Transverse colon (tissue), 4 donors: ENCODE results near the gene C15orf62. TPM values are rescaled to one million over a fixed set of nuclear protein-coding genes. Genes with fewer than 3 reads are reported as not detected.

ENCODE experiments used
- DNase-seq: peaks from one replicate; pipeline ENCODE4 v3.0.0-alpha.2; 2019
- H3K27ac ChIP-seq, 4 donors: fragments of 200-600 bp; sonication (generic); 2 replicates each; pipeline ENCODE4 v1.5.1; 2016 to 2018; ENCODE audit warnings: inconsistent platforms in 4 of 4
- H3K27me3 ChIP-seq: fragments of 200-600 bp; sonication (generic); 2 replicates; pipeline ENCODE4 v1.5.1; 2017; ENCODE audit warnings: inconsistent platforms
- H3K36me3 ChIP-seq, 4 donors: fragments of 200-600 bp; sonication (generic); 2 replicates each; pipeline ENCODE4 v1.5.1; 2017 to 2019; ENCODE audit warnings: inconsistent platforms in 4 of 4
- H3K4me1 ChIP-seq, 4 donors: fragments of 200-600 bp; sonication (generic); 2 replicates each; pipeline ENCODE4 v1.5.1; 2017 to 2020; ENCODE audit warnings: inconsistent platforms in 4 of 4
- H3K4me3 ChIP-seq, 4 donors: fragments of 200-600 bp; sonication (generic); 1 replicate in 1 of 4; 2 replicates in 3 of 4; pipeline versions ENCODE4 v1.5.1 to v1.6.1; 2017 to 2019; ENCODE audit warnings: inconsistent platforms in 4 of 4
- H3K9me3 ChIP-seq, 2 donors: fragments of 200-600 bp; sonication (generic); 2 replicates each; pipeline ENCODE4 v1.5.1; 2017 to 2019; ENCODE audit warnings: inconsistent platforms in 2 of 2
- CTCF ChIP-seq, 5 experiments: fragments of 200-600 bp in 3 of 5; fragments of 450-650 bp in 2 of 5; sonication (generic) in 3 of 5; IDR thresholded peaks; 1 replicate in 2 of 5; 2 replicates in 3 of 5; pipeline ENCODE4 v1.5.1; 2016 to 2017; ENCODE audit warnings: antibody characterized with exemption in 5 of 5, inconsistent platforms in 3 of 5, mild to moderate bottlenecking in 2 of 5, moderate library complexity in 1 of 5
- EP300 ChIP-seq: sonication (generic); formaldehyde crosslinking; IDR thresholded peaks from one replicate; pipeline ENCODE4 v1.6.1; 2017; ENCODE audit warnings: antibody characterized with exemption, low read depth
- POLR2A ChIP-seq: fragments of 450-650 bp; IDR thresholded peaks from one replicate; pipeline ENCODE4 v1.6.1; 2016; ENCODE audit warnings: antibody characterized with exemption, mild to moderate bottlenecking, moderate library complexity
- POLR2AphosphoS5 ChIP-seq, 3 donors: sonication (generic); formaldehyde crosslinking; IDR thresholded peaks; one replicate each; pipeline ENCODE4 v1.6.1; 2016; ENCODE audit warnings: antibody characterized with exemption in 3 of 3
- WGBS, 2 donors: methylation state at CpG; one replicate each; pipeline ENCODE4 v1.1.5; 2018; ENCODE audit warnings: low coverage in 1 of 2; 5-methylcytosine and 5-hydroxymethylcytosine counted together
- in situ Hi-C, 4 donors: fragments of 200-750 bp; cut with MboI; loops; one replicate each; pipeline versions ENCODE4 v1.15.0 to v1.15.1; 2017; ENCODE audit warnings: low sequenced_read_pairs in 3 of 4, low pct_ligation_motif_present in 1 of 4, low pct_unique_long_range_greater_than_20kb in 1 of 4
- intact Hi-C: fragments of 100-400 bp; cut with DNase I; formaldehyde crosslinking; loops from one replicate; pipeline ENCODE4 v1.15.1; 2023; ENCODE audit warnings: low total_unique reads
- total RNA-seq, 4 donors: library from RNA; depleted of rRNA; stranded (reverse); fragments of >200 nt; gene quantifications; one replicate each; pipeline ENCODE4 v1.1.0, GENCODE V29; 2016

The C15orf62 gene
- total RNA-seq, 4 donors from 2014 or later: 0.14 to 0.32 TPM; not detected in 2

DNA sequence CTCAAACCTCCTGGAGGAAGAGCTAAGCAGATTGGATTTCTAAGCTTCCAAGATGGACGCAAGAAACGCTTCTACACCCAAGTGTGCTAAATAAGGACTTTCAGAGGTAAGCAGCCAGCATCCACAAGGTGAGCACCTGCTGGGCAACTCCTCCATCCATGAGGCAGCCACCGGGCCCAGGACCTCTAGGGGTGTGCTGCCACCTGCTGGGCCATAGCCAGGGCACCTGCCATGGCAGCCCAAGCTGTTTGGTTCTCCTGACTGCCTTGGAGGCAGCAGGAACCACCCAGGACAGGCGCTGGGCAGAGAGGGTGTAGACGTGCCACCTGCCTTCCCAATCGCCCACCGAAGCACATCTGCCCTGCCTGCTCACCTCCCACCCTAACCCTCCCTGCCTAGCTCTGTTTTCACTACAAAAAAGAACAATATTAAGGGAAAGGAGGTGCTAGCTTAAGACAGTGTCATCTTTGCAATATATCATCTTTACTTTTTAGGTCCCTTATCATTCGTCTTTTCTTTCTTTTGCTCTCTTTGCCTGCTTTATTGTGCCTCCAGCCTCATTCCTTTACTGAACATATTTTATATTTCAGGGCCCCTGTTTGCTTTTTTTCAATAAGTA, 12.9 kb downstream of the C15orf62 start:
- in situ Hi-C loops (no loop called here), intact Hi-C loops (no loop called here)
- Histone ChIP-seq H3K4me1 (peaks cover 4 to 33% (median 19%) of the 10 kb centered on the region in 4 donors), H3K27me3 (no peaks in the 10 kb centered on the region), H3K9me3 (no peaks in the 10 kb centered on the region), H3K36me3 (peaks cover 0 to 16% (median 2%) of the 10 kb centered on the region in 4 donors), H3K4me3 (no peak overlapping the region), H3K27ac (no peak overlapping the region)
- 43 to 75% methylated on average over 1 to 8 of the region's 8 CpGs for WGBS, 2 donors
- peak; percentile 86 for DNase-seq
- TF ChIP-seq POLR2A: no peak
- TF ChIP-seq CTCF (IDR thresholded peaks at IDR 0.05): peak; percentile 55 to 87 (median 76)

DNA sequence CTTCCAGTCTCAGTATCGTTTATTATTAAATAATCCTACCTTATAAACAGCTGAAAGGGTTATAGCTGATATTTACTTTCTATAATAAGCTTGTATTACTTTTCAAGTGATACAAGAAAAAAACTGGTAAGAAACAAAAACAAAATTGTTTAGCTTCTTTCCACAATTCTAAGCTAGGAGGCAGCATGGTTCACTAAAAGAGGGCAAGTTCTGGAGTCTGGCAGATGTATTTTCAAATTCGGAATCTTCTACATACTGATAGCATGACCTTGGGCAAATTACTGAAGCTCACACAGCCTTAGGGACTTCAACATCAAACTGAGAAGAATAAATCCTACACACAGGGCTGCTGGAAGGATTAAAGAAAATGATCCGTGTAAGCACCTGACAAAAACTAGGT, 15.4 kb downstream of the C15orf62 start:
- H3K27me3 ChIP-seq: no peaks in the 10 kb centered on the region
- H3K27ac ChIP-seq: peak overlapping the region in 3 of 4 donors; percentile 72 to 83 (median 77)
- in situ Hi-C loops (no loop called here), intact Hi-C loops (no loop called here)
- no peaks in the 10 kb centered on the region for H3K9me3 ChIP-seq
- no peak for DNase-seq
- H3K4me3 ChIP-seq: no peak overlapping the region
- TF ChIP-seq EP300: no peak
- TF ChIP-seq CTCF (IDR thresholded peaks at IDR 0.05): peak in 1 of 5 experiments; percentile 8
- WGBS, 2 donors: 59 to 74% methylated on average over 3 of the region's 3 CpGs
- peaks cover 4 to 52% (median 38%) of the 10 kb centered on the region in 4 donors for H3K4me1 ChIP-seq
- H3K36me3 ChIP-seq: no peaks in the 10 kb centered on the region

GRCh38 chr15:40785814-40786213, 16.0 kb downstream of the C15orf62 start:
- Histone ChIP-seq H3K4me1 (peaks cover 4 to 59% (median 40%) of the 10 kb centered on the region in 4 donors), H3K36me3 (no peaks in the 10 kb centered on the region), H3K9me3 (no peaks in the 10 kb centered on the region), H3K27ac (peak overlapping the region; percentile 72 to 83 (median 79)), H3K27me3 (no peaks in the 10 kb centered on the region), H3K4me3 (no peak overlapping the region)
- in situ Hi-C loops: no loop called here
- WGBS, 2 donors: 49 to 73% methylated on average over 1 to 2 of the region's 2 CpGs
- intact Hi-C loops: no loop called here
- DNase-seq: no peak
- TF ChIP-seq CTCF (IDR thresholded peaks at IDR 0.05): no peak
- no peak for TF ChIP-seq EP300
- TF ChIP-seq POLR2A: no peak

DNA sequence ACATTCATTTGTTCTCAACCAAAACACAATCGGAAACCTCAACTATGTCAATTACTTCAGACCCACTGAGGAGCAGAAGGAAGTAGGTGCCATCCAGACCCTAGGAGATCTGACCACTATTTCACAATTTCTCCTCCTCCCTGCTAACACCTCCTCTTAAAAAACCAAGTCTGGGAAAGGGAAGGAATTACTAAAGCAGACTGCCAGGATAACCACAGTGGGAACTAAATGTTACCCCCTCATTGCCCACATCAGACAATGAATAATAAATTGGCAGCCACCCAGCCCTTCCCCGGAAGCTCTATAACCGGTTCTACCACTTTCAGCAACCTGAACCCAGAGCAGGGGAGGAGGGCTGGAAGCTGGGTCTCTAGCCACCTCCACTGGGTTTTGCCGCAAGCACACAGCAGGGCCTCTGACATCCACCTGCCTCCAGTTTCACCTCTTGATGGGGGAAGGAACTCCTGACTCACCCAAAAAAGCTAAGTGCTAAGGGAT, 17.6 kb downstream of the C15orf62 start:
- no peaks in the 10 kb centered on the region for H3K36me3 ChIP-seq
- WGBS, 2 donors: 30% methylated on average over 4 of the region's 4 CpGs; no CpG with 5 or more reads in 1 of the 2 donors
- in situ Hi-C loops (no loop called here), intact Hi-C loops (no loop called here)
- H3K27me3 ChIP-seq: no peaks in the 10 kb centered on the region
- no peak for TF ChIP-seq POLR2A
- TF ChIP-seq EP300: peak; percentile 20
- no peak for TF ChIP-seq CTCF (IDR thresholded peaks at IDR 0.05)
- TF ChIP-seq POLR2AphosphoS5 (IDR thresholded peaks at IDR 0.05): peak in 2 of 3 donors; percentile 34 to 60
- peak overlapping the region; percentile 72 to 83 (median 79) for H3K27ac ChIP-seq
- peaks cover 4 to 71% (median 40%) of the 10 kb centered on the region in 4 donors for H3K4me1 ChIP-seq
- peak; percentile 85 for DNase-seq
- H3K9me3 ChIP-seq: no peaks in the 10 kb centered on the region
- H3K4me3 ChIP-seq: no peak overlapping the region
